ENCODE measurements around the gene LAMC3.

LAMC3 gene

GRCh38 chr9:131013015-131013755, 4.2 kb downstream of the LAMC3 start:
- no peak for DNase-seq

- no peak for DNase-seq
Measured at GRCh38 chr9:131013771-131014676, 5.0 kb downstream of the LAMC3 start.

GRCh38 chr9:131015112-131015511, 6.1 kb downstream of the LAMC3 start:
- no peak for DNase-seq

GRCh38 chr9:131015876-131016397, 7.0 kb downstream of the LAMC3 start:
- DNase-seq = no peak

GRCh38 chr9:131017067-131017466, 8.1 kb downstream of the LAMC3 start:
- no peak for DNase-seq

GRCh38 chr9:131018621-131019020, 9.6 kb downstream of the LAMC3 start:
- no peak for DNase-seq

GRCh38 chr9:131019388-131020239, 10.6 kb downstream of the LAMC3 start:
- no peak for DNase-seq

GRCh38 chr9:131020388-131020787, 11.4 kb downstream of the LAMC3 start:
- DNase-seq = no peak

GRCh38 chr9:131020862-131021261, 11.9 kb downstream of the LAMC3 start:
- no peak for DNase-seq

- DNase-seq = no peak
Measured at GRCh38 chr9:131021785-131022184, 12.8 kb downstream of the LAMC3 start.

GRCh38 chr9:131024978-131025868, 16.2 kb downstream of the LAMC3 start:
- no peak for DNase-seq

GRCh38 chr9:131025953-131026858, 17.2 kb downstream of the LAMC3 start:
- DNase-seq = no peak

- DNase-seq = no peak
Measured at GRCh38 chr9:131027048-131027871, 18.3 kb downstream of the LAMC3 start.

- DNase-seq = no peak
Measured at GRCh38 chr9:131027872-131028179, 18.9 kb downstream of the LAMC3 start.

GRCh38 chr9:131028221-131028884, 19.4 kb downstream of the LAMC3 start:
- DNase-seq = no peak

GRCh38 chr9:131028931-131029573, 20.1 kb downstream of the LAMC3 start:
- no peak for DNase-seq

GRCh38 chr9:131029574-131029952, 20.6 kb downstream of the LAMC3 start:
- no peak for DNase-seq

- no peak for DNase-seq
Measured at GRCh38 chr9:131030239-131031004, 21.4 kb downstream of the LAMC3 start.

Data from stimulated activated CD8-positive, alpha-beta memory T cell treated with anti-CD3 and anti-CD28 coated beads, Interleukin-4, amount 100 ng/mL, for 48 hours (primary cell).